NAMALWA (cell line): ENCODE results near the gene ST6GALNAC3.

Experiments
- DNase-seq: peaks from one replicate; pipeline ENCODE4 v3.0.0-alpha.2; 2015; ENCODE audit warnings: low spot score

The ST6GALNAC3 gene

DNA sequence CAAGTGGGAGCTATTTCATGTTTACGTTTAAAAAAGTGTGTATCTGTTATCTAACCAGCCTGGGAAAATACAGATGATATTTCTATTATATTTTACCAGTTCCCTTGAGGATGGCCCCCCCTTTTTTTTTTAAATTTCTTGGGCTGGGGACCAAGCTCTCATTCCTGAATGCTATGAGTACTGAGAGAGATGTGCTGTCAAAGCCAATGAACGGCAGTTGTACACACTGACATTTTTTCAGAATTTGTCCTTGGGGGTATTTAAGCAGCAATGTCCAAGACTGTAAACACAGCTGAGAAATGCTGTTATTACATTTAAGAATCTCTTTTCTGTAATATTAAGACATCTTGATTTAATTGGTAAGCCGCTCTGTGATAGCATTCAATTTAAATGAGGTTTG is 177.9 kb downstream of the ST6GALNAC3 start:
- no peak for DNase-seq

DNA sequence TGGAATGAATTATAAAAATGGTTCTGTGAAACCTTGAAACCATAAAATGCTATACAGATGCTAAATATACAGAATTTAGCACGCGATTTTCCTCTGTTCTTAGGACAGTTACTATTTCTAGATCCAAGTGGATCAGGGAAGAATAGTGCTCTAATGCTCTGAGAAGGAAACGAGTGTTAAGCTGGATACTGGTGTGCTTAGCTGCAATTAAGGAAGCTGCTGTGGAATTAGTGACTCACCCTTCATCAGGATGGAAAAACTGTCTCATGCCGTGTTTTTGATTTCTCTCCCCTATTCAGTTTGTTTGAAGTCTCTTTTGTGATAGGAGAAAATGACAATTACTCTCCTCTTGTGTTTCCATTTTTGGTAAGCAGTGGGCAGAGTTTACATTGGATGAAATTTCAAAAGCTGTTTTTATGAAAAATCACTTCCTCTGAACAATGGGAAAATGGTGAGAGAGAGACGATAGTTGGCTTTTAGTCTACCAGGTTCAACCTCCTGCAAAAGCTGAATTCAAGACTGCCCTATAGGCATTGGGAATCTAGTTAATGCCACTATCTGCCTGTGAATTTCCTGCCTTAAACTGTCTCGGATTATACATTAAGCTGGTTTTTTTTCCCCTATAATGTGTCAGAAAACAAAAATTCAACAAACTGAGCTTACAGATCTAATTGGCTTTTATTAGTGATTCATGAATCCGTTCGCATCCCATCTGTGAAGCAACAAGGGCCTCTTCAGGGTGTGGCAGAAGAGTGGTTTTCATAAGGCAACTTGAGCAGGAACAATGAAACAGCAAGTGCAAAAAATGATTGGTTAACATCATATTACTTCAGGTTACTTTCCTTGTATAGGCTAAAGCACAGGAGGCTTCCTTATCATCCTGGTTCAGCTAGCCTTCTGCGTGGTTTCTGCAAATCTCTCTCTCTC is 179.8 kb downstream of the ST6GALNAC3 start:
- no peak for DNase-seq

DNA sequence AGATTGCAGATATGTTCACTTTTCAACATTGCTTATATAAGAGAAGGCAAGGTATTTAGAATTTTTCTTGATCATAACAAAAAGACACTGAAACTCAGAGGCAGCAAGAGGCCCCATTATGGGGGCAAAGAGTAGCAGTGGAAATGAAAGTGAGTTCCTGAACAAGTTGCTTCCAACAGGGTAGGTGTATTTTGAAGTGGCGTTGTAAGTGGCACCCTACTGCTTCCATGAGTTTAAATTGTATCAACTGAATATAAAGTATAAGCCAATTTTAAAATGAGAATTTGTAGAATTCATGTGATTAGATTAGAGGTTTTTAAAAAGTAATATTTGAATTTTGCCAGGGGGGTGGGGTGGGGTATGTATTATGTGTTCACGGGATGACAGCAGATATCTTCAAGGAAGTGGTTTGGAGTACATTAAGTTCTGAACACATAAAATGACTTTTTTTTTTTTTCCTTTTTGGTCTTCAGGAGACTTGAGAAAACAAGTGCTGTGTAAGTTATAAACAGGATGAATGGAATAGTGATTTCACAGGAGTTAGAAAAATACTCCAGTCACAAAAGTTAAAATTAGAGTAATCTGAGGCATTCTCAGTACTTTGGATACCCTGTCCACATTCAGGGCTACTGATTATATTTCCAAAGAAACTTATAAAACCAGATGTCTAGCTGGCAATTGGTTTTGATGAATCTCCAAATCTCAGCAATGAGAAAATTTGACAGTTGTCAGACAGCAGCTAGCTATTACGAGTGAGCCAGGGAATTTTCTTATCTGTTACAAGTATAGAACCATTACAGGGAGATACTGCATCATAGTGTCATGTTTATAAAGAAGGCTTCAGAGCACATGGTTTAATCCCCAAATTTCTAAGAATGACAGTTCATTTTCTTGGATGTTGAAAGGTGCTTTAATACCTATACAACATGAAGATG is 182.0 kb downstream of the ST6GALNAC3 start:
- no peak for DNase-seq

- no peak for DNase-seq
Observed at GRCh38 chr1:76257823-76258222, 183.3 kb downstream of the ST6GALNAC3 start.

DNA sequence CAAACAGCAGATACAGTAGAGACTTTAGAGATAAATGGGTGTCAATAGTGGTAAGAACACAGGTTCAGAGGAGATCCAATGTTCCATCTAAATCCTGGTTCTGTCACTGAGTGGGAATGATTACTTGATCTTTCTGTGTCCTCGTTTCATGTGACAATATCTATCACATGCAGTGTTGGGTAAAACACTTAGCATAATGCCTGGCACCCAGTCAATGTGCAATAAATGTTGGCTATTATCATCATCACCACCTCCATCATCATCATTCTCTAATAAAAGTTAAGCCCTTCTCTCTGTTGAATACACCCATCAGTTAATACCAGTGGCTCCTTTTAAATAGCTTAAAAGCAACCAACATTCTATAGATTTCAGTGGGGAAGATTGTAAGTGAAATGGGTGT is 184.7 kb downstream of the ST6GALNAC3 start:
- DNase-seq, result no peak

DNA sequence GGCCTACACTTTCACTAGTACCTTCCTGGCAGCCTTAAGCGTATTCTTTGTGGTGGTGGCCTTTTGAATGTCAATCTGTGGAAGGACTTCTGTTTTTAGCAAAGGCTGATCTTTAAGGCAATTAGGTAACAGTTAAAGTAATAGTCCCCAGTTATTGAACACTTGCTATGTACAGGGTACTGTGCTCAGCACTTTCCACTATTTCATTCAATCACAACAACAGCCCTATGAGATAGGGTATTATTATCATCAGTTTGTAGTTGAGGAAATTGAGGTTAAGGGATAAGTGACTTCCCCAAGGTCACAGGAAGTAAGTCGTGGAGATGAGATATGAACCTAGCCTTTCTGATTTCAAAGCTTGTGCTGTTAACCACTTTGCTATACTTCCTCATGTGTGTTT is 185.7 kb downstream of the ST6GALNAC3 start:
- DNase-seq, result no peak

DNA sequence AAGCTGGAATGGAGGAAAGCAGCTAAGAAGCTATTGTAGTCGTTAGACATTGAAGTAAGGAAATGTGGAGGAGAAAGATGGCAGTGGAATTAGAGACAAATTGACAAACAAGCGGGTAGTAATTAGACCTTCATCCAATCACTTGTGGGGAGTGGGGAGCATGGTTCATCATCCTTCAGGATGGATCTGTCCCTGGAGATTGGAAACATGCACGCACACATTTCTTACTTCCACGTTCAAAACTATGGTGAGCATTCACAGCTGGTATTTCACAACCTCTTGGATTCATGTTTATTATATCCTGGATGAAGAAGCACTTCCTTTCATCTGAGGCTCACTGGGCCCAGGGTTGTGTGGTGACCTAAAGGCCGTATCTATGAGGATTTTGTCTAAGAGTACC is 188.1 kb downstream of the ST6GALNAC3 start:
- DNase-seq, result no peak

GRCh38 chr1:76264642-76265041 is 190.1 kb downstream of the ST6GALNAC3 start:
- DNase-seq, result no peak

- DNase-seq, result no peak
Observed at GRCh38 chr1:76266762-76267161, 192.2 kb downstream of the ST6GALNAC3 start.

GRCh38 chr1:76267631-76268030 is 193.1 kb downstream of the ST6GALNAC3 start:
- no peak for DNase-seq

DNA sequence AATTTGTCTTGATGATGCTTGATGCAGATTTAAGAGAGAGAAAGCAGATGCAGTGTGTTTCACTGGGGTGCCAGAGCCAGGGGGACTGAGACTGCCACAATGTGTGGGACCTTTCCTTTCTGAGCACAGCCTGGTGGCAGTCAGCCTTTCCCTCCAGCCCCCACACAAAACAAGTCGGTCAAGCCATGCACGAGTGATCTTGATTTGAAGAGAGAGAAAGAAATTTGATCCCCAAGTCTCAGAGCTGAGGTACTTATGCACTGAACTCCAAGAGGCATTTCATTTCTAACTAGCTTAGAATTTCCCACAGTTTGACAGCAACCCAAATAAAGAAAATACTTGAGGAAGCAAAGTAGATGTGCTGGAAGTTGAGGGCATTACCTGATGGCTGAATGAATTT is 193.8 kb downstream of the ST6GALNAC3 start:
- no peak for DNase-seq

- DNase-seq, result no peak
Observed at GRCh38 chr1:76269155-76269554, 194.6 kb downstream of the ST6GALNAC3 start.

GRCh38 chr1:76274302-76274701 is 199.8 kb downstream of the ST6GALNAC3 start:
- no peak for DNase-seq

- DNase-seq, result no peak
Observed at GRCh38 chr1:76274718-76275117, 200.2 kb downstream of the ST6GALNAC3 start.

- no peak for DNase-seq
Observed at GRCh38 chr1:76278711-76279100, 204.2 kb downstream of the ST6GALNAC3 start.

GRCh38 chr1:76279101-76279748 is 204.7 kb downstream of the ST6GALNAC3 start:
- no peak for DNase-seq

- DNase-seq, result no peak
Observed at GRCh38 chr1:76281306-76281705, 206.8 kb downstream of the ST6GALNAC3 start.

DNA sequence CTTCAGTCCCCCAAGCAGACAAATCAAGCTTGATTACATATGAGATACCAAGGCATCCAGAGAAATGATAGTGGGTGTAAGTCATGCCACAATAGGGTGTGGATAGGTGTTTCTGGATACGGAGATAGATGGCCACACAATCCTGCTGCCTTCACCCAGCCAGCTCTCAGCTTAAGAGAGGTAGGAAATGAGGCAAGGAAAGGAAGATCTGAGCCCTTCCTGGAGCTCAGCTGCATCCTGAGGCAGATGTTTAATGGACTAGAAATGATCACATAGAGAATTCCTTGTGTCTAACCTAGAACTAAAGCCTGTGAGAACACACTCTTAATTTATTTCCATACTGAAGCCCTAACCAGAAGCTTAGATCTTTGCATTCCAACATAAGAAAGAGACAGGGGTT is 210.3 kb downstream of the ST6GALNAC3 start:
- no peak for DNase-seq

DNA sequence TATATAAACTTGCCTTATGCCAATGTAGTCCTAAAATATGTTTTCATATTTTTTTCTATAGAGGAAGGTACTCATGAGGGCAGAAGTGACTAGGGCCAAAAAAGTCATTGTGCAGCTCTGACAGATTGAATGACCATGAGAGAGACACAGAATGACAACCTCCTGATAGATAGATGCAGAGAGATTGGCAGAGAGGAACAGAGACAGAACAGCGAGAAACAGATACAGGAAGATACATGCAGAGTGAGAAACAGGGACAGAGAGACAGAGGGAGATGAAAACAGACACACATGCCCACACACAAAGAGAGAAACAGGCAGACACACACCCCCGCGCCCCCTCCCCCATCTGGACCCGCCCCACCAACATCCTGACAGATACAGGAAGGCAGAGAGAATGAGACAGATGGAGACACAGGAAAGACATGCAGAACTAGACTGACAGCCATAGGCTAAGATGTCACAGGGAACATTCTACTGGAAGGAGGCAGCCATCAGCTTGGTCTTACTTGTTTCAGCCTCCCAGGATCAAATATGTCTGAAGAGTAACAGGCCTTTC is 211.1 kb downstream of the ST6GALNAC3 start:
- no peak for DNase-seq

DNA sequence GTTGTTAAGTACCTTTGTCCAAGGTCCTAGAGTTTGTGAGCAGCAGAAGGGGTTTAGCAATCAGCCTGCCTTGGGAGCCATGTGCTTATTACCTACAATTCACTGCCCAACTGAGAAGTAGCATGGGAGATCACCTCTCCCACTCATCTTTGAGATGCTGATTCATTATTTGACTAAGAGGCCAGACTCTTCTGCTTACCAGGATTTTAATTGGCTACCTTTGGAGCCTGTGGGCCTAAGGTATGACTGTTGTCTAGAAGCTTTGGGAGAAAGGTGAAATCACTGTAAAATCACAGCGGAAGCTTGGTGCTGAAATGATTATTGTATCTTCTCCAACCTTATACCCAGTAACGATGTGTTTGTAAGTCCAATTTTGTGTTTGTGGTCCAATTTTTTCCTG is 213.4 kb downstream of the ST6GALNAC3 start:
- no peak for DNase-seq

- no peak for DNase-seq
Observed at GRCh38 chr1:76288758-76289483, 214.4 kb downstream of the ST6GALNAC3 start.
